ENCODE measurements around the gene BRIP1.
"Not testable (repeated sequence)": the region's sequence is repeated elsewhere in the genome, so short reads cannot be mapped to it uniquely, and the experiment has no call there.

The BRIP1 gene

DNA sequence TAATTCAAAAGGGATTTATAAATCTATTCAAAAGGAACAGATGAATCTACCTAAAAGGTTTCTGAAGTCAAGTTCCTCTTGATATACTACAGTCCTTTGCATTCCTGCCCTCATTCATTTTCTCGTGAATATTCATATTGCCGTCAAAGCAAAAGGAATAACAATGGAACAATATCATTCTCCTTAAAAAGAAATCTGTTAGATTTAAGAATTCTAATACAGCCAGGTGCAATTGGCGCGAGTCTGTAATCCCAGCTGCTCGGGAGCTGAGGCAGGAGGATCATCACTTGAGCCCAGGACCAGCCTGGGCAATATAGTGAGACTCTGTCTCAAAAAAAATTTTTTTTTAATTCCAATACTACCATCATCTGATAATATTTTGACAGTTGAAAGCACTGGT lies 130.3 kb downstream of the BRIP1 start:
- DNase-seq (ENCODE audit: low read depth in 2 of 3, low spot score in 1 of 3), result no peak

DNA sequence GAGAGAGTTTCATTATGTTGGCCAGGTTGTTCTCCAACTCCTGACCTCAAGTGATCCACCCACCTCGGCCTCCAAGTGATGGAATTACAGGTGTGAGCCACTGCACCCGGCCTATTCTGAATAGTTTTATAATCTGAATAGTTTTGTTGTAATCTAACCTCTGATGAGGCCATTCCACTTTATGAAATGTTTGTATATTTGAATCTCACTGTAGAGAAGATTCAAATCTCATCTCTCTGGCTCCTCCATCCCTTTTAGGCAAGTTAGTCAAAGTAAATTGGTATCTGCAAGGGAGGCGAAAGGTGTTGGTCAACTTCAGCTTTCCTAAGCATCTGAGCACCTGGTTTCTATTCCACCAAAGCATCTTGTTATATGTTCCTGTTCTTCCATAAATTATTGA lies 131.2 kb downstream of the BRIP1 start:
- no peak for DNase-seq (ENCODE audit: low read depth in 2 of 3, low spot score in 1 of 3)

DNA sequence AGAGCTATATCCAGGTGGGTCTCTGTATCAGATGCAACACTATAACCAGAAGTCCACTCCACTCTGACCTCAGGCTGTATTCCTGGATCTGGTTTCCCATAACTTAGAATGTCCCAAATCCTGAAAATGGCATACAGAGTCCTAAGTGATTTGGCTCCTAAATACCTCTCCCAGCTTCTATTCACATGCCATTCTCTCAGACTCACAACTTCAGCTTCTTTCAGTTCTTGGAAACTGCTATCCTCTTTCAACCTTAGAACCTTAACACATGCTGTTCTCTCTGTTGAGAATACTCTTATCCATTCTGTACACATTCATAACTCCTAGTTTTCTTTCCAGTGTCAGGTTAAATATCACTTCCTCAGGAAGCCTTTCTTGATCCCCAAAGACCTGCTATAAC lies 132.0 kb downstream of the BRIP1 start:
- no peak for DNase-seq (ENCODE audit: low read depth in 2 of 3, low spot score in 1 of 3)

DNA sequence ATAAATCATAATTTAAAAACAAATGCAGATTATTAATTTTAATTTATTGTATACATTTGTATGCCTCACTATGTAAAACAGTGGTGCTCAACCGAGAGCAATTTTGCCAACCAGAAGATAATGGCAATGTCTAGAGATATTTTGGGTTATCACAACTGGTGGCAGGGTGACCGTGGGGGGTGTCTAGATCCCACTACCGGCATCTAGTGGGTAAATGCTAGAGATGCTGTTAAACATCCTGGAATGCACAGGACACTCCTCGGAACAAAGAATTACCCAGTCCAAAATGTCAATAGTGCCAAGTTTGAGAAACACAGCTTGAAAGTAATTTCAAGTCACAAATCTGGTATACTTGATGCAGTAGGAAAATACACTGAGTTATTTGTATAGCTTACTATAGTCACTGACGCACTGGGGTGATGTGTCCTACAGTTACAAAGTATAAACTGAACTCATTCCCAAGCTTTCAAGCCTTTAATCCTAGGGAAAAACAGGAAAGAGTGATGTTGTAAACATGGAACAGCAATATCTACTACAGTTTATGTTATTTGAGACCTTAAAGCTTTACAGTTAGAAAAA lies 133.5 kb downstream of the BRIP1 start:
- DNase-seq (ENCODE audit: low read depth in 2 of 3, low spot score in 1 of 3), result no peak

DNA sequence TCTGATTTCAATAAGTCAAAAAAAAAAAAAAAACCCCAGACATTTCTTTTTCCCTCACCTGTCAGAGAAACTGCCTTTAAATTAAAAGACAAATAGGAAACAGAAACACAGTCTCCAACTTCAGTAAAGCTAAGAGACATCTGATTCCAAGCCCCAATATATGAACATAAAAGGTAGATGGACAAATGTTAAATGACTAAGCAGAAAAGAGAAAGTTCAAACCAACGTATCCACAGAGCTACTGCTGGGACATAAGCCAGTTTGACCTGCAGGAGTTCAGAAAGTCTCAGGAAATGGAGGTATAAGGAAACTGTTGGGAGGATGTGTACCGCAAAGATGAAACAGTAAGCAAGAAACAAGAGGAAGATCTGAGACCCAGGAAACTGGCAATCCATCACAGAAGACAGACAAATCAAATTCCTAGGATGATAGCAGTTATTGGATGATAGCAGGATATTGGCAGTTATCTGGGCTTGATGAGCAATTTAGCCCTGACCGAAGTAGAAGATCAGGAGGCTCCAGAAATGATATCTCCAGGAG lies 135.0 kb downstream of the BRIP1 start:
- no peak for DNase-seq (ENCODE audit: low read depth in 2 of 3, low spot score in 1 of 3)

DNA sequence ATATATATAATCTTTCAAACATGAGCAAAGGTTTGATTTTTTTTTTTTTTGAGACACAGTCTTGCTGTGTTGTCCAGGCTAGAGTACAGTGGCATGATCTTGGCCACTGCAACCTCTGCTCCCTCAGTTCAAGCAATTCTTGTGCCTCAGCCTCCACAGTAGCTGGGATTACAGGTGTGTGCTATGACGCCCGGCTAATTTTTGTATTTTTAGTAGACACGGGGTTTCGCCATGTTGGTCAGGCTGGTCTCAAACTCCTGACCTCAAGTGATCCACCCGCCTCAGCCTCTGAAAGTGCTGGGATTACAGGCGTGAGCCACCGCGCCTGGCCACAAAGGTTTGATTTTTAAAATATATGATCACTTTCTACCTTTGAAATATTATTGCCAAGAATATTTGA lies 135.5 kb downstream of the BRIP1 start:
- not testable (repeated sequence) for DNase-seq (ENCODE audit: low read depth in 2 of 3, low spot score in 1 of 3)

DNA sequence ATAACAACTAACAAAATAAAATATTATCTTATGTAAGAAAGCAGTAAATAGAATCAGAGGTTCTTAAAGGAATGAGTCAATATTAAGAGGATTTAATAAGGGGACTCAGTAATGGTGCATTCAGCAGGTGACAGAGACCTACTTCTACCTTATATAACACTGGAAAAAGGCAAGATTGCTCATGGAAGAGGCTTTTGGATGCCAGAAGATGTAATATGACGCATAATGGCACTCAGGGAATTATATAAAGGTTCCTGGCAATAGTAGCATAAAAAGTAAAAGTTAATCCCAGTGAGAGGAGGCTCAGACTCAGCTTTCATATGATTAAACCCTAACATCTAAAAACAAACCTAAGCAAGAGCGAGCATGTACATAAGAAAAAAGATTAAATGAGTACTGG lies 136.4 kb downstream of the BRIP1 start:
- no peak for DNase-seq (ENCODE audit: low read depth in 2 of 3, low spot score in 1 of 3)

DNA sequence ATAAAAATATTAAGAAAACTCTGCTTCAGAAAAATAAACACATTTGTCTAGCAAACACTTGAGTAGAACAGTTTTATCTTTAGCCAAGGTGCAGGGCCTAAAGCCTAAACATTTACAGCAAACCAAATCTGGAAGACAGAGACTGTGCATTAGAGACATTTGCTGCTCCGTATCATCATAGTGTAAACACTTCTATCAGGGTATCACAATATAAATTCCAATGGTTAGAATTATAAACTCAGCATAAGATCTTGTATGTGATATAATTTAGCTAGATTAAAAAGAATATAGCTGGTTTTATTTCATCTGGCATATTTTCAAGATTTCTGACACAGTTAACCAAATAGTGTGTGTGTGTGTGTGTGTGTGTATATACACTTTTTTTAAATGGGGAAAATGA lies 138.6 kb downstream of the BRIP1 start:
- no peak for DNase-seq (ENCODE audit: low read depth in 2 of 3, low spot score in 1 of 3)

DNA sequence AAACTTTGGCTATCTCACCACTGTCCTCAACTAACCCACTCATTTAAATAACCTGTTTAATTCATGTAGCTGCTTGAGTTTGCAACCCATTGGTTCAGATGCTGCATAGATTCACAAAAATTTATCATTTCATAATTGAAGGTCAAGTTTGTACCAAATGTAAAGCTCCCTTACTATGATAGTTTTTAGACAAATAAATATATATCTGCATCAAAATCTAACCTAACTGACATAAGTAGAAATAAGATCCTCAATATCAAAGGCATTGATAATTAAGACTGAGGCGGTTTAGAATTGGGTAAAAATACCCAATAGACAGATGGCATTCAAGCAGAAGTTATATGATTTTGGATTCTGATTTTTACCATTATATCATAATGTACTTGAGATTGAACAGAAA lies 139.4 kb downstream of the BRIP1 start:
- no peak for DNase-seq (ENCODE audit: low read depth in 2 of 3, low spot score in 1 of 3)

DNA sequence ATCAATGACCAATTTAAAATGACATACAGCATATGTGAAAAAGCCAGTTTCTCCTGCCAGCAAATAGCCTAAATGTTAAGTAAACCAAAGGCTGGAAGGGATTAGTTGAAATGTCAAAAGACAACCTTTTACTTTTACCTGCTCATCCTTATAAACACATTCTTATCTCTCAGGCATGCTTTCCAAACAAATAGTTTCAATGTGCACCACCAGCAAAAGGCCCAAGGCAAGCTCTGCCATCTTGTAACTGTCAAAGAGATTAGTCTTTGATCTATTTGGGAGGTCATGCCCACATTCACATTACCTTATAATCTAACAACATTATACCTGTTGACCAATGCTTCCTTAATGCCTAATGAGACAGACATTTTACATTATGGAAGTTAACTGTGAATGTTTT lies 140.1 kb downstream of the BRIP1 start:
- no peak for DNase-seq (ENCODE audit: low read depth in 2 of 3, low spot score in 1 of 3)

DNA sequence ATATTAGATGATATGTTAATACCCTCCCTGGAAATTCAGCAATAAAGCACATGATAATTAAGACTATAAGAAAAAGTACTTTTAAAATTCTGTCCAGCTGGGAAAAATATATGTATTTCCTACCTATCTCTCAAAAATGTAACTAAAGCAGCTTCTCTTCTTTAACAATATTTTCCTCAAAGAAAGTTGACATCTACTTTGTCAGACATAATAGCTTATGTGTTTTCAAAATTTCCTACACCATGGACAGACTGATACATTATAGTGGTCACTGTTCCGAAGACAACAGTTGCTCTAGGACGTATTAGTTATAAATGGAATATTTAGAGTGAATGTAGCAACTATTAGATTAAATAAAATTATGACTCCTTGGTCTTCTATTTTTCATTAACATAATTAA lies 140.9 kb downstream of the BRIP1 start:
- DNase-seq (ENCODE audit: low read depth in 2 of 3, low spot score in 1 of 3), result no peak

DNA sequence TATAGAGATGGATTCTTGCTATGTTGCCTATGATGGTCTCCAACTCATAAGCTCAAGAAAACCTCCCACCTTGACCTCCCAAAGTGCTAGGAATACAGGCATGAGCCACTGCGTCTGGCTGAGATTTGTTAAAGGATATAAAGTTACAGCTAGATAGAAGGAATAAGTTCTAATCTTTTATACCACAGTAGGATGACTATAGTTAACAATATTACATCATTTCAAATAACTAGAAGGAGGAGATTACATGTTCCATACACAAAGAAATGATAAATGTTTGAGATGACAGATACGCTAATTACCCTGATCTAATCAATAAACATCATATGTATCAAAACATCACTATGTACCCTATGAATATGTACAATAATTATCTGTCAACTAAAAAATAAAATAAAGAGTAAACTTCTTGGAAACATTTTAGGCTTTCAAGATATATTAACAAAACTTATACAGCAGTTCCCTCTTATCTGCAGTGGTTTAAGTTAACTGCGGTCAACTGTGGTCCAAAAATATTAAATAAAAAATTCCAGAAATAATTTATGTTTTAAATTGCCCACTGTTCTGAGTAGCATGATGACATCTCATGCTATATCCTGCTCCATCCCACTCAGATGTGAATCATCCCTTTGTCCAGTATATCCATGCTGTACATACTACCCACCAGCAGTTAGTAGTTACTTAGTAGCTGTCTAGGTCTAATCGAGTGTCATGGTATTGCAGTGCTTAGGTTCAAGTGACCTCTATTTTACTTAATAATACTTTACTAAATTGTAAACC lies 143.1 kb downstream of the BRIP1 start:
- DNase-seq (ENCODE audit: low read depth in 2 of 3, low spot score in 1 of 3), result no peak

DNA sequence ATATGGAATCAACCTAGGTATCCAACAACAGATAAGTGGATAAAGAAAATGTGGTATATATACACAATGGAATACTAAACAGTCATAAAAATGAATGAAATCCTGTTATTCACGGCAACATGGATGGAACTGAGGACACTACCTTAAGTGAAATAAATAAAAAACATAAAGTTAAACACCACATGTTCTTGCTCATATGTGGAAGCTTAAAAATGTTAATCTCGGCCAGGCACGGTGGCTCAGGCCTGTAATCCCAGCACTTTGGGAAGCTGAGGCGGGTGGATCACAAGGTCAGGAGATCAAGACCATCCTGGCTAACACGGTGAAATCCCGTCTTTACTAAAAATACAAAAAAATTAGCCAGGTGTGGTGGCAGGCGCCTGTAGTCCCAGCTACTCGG lies 144.1 kb downstream of the BRIP1 start:
- not testable (repeated sequence) for DNase-seq (ENCODE audit: low read depth in 2 of 3, low spot score in 1 of 3)

DNA sequence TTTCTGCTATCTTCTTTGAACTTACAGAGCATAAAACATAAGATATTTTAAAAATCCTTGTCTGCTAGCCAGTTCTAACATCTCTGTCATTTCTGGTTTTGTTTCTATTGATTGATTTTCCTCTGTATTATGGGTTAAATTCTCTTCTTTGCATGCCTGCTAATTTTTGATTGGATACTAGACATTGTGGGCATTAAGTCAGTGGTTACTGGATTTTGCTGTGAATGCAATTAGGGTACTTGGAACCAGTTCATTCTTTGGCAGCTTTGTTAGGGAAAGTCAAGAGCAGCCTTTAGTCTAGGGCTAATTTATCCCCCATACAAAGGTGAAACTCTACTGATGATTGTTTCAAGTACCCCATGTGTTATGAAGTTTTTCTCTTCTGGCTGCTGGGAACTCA lies 145.3 kb downstream of the BRIP1 start:
- DNase-seq (ENCODE audit: low read depth in 2 of 3, low spot score in 1 of 3), result no peak

DNA sequence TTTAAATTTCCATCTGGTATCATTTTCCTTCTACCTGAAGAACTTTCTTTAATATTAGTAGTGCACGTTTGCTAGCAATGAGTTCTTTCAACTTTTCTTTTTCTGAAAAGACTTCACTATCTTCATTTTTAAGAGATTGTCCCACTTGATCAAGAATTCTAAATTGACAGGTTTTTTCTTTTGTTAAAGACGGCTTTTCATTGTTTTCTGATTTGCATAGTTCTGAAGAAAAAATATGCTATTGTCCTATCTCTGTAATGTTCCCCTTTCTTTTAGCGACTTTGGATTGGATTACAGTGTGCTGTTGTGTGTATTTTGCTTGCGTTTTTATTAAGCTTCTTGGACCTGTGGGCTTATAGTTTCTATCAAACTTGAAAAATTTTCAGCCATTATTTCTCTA lies 146.0 kb downstream of the BRIP1 start:
- no peak for DNase-seq (ENCODE audit: low read depth in 2 of 3, low spot score in 1 of 3)

DNA sequence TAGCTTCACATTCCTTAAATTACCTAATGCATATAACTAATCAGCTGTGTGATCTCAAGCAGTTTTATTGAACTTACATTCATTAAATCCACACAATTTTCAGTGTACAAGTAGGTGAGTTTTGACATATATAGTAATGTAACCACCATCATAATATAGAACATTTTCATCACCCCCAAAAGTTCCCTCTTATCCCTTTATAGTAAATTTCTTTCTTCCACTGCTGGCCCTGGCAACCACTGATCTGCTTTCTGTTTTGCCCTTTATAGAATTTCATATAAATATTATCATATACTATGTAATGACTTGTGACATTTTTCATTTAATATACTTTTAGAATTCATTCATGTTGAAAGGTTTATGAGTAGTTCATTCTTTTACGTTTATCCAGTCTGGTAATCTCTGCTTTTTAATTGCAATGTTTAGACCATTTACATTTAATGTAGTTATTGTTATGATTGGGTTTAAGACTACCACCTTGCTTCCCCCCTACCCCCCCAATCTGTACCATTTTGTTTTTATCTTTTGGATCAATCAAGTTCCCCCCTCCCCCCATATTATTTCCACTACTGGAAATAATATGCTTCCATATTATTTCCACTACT lies 147.0 kb downstream of the BRIP1 start:
- no peak for DNase-seq (ENCODE audit: low read depth in 2 of 3, low spot score in 1 of 3)

DNA sequence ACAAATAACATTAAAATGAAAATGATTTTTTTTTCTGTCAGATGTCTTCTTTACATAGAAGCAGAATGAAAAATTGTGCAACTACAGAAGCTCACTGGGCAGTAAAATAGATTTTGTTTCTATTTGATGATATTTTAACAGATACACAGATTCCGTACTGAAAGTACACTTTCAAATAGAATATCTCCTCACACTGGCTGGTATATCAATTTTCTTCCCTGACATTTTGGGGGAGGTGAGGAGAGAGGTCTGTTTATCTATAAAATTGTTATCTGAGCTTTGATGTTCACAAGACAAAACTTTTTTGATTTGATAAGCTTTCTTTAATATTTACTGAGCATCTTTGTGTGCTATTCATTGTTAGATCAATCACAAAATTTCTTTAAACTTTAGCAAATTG lies 148.0 kb downstream of the BRIP1 start:
- no peak for DNase-seq (ENCODE audit: low read depth in 2 of 3, low spot score in 1 of 3)

DNA sequence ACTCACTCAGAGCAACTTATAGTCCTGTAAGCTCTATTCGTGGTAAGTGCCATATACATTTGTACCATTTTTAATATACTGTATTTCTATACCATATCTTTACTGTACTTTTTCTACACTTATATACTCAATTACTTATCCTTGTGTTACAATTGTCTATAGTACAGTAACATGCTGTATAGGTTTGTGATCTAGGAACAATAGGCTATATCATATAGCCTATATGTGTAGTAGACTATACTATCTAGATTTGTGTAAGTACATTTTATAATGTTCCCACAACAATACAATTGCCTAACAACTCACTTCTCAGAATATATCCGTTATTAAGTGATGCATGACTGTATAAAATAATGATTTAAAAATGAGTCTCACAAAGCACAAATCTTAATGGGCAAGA lies 149.0 kb downstream of the BRIP1 start:
- DNase-seq (ENCODE audit: low read depth in 2 of 3, low spot score in 1 of 3), result no peak

DNA sequence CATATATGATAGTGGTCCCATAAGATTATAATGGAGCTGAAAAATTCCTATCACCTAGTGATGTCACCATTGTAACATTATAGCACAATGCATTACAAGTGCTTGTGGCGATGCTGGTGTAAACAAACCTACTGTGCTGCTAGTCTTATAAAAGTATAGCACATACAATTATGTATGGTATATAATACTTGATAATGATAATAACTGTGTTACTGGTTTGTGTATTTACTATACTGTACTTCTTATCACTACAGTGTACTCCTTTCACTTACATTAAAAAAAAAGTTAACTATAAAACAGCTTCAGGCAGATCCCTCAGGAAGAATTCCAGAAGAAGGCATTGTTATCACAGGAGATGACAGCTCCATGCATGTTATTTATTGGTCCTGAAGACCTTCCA lies 150.3 kb downstream of the BRIP1 start:
- no peak for DNase-seq (ENCODE audit: low read depth in 2 of 3, low spot score in 1 of 3)

DNA sequence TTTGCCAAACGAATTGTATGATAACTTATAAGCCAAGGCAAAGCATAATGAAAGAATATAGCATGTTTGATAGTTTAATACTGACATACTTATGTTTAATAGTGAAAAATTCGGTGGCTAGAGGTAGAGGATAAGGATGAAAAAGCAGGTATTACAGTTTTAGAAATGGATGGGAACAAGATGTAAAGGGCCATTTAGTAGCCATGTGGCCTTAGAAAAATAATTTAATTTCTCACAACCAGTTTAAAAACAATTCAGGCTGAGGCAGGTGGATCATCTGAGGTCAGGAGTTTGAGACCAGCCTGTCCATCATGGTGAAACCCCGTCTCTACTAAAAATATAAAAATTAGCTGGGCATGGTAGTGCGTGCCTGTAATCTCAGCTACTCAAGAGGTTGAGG lies 152.8 kb downstream of the BRIP1 start:
- DNase-seq (ENCODE audit: low read depth in 2 of 3, low spot score in 1 of 3), result no peak

DNA sequence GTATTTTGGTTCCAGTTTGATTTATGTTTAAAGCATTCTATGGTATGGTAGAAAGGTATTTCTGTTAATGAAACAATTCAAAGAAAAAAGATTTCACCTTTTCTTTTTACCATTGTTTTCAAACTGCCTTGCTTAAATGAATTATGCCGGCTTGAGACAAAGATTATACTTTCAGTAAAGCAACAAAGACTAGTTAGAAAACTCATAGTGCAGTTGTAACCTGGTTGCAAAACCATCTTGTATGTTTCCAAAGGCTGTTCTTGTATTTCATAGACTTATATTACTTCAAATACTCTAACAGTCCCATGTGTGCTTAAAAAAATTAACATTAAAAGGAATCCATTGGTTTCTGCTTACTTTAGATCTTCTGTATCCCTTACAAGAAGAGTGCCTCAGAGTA lies 153.8 kb downstream of the BRIP1 start:
- DNase-seq (ENCODE audit: low read depth in 2 of 3, low spot score in 1 of 3), result no peak

DNA sequence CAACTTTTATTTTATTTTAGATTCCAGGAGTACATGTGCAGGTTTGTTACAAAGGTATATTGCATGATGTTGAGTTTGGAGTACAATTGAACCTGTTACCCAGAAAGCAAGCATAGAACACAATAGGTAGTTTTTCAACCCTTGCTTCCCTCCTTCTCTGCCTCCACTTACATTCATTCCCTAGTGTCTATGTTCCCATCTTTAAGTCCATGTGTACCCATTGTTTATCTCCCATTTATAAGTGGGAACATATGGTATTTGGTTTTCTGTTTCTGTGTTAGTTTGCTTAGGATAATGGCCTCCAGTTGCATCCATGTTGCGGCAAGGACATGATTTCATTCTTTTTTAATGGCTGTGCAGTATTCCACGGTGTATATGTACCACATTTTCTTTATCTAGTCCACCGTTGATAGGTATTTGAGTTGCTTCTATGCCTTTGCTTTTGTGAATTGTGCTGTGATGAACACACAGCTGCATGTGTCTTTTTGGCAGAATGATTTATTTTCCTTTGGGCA lies 158.3 kb downstream of the BRIP1 start:
- DNase-seq (ENCODE audit: low read depth in 2 of 3, low spot score in 1 of 3), result no peak
